Measurements from ENCODE around the gene FPR2.

The FPR2 gene

DNA sequence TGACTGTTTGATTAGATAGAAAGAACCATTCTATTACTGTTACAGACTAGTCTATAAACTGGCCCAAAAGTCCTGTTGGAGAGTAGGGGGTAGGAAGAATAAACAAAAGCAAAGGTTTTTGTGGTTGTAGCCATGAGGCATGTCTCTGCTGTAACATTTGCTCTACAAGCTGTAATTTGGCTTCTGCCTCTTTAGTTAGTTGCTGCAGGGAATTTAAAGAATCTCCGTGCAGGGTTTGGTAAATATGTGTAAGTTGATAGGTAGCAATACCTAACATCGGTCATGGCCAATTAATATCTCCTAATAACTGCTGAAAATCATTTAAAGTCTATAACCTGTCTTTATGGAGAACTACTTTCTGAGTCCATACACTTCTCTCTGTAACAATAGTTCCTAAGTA lies 46.9 kb downstream of the FPR2 start:
- no peak for DNase-seq

DNA sequence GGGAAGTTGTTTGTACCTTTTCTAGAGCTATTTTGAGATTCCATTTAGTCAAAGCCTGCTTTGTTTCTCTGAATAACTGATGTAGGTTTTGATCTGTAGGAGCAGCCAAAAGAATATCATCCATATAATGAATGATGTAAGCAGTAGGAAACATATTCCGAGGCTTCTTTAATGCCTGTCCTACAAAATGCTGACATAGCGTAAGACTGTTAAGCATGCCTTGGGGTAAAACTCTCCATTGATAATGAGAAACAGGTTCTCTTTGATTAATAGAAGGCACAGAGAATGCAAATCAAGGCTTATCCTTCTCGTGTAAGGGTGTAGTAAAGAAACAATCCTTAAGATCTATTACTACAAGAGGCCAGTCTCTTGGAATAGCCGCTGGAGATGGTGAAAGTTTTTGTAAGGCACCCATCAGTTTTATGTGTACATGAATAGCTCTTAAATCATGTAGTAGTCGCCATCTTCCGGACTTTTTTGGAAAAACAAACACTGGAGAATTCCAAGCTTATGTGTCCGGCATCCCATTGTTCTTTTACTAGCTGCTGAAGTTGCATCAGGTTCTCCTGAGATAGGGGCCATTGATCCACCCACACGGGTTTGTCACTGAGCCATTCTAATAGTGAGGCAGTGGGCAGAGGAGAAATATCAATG lies 47.5 kb downstream of the FPR2 start:
- no peak for DNase-seq

DNA sequence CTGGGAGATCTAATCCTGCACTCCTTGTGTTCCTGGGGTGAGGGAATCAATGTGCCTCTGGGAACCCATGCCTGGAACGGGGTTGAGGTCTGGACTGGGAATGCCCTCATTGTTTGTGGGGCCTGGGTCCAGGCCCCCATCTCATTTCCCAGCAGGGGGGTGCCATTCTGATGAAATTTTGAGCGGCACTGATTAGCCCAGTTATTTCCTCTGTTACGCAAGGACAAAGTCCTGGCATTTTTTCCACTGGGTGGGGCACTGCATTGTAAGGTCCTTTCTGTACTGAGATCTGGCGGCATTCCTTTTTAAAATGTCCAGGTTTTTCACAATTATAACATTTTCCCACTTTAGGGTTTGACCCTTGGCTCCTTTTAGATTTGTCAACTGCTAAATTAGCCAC lies 48.8 kb downstream of the FPR2 start:
- DNase-seq: no peak

DNA sequence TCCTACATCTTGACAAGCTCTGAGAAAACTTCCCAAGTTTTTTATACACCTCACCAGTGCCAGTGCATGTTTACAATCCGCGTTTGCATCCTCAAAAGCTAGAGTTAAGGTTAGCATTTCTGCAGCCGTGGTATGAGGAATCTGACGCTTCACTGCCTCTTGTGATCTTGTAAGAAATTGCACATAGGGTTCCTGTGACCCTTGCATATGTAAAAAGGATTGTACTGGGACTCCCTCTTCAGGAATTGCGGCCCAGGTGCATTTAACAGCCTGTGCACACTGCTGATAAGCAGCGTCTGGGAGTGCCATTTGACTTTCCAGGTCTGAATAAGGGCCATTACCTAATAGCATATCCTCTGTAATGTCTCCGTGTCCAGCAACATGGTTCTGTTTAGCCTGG lies 49.2 kb downstream of the FPR2 start:
- no peak for DNase-seq

- DNase-seq: no peak
Observed at GRCh38 chr19:51811344-51811743, 50.4 kb downstream of the FPR2 start.

- DNase-seq: no peak
Observed at GRCh38 chr19:51815043-51815442, 54.1 kb downstream of the FPR2 start.

- DNase-seq: no peak
Observed at GRCh38 chr19:51816711-51817110, 55.7 kb downstream of the FPR2 start.

DNA sequence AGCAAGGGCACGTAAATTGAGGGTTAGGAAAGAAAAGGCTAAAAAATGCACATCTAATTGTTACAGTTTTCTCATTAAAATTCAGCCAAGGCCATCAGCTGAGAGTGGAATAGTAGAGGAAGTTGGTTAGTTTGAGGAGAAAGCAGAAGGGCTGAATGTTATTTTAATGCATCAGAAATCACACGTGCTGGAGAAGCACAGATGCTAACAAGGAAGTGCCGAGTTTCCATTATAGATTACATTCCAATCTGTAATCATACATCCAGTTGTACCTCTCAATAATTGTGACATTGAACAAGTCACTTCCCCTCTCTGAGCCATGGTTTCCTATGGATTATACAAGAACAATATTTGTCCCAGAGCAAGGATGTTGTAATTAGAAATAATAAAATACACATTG lies 59.0 kb downstream of the FPR2 start:
- no peak for DNase-seq

Measured in CD4-positive, alpha-beta T cell treated with Interleukin-17A for 4 hours (primary cell).